ENCODE data around the gene ALAS1.

Gene ALAS1

DNA sequence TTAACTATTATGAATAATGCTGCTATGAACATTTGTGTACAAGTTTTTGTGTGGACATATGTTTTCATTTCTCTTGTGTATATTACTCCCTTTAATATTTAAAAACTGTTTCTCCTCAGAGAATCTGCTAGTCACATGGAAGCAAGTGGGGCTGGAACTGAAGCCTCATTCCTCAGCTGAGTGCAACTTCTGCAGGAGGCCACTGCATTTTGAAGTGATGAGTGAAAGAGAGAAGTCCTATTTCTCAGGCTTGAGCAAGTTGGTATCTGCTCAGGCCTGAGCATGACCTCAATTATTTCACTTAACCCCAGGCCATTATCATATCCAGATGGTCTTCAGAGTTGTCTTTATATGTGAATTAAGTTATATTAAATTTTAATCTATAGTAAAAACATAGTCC lies 15.9 kb downstream of the ALAS1 start:
- DNase-seq (ENCODE audit: extremely low spot score) = no peak
- CTCF ChIA-PET = no interaction called here
- POLR2A ChIA-PET = no interaction called here
- no peak for TF ChIP-seq LEF1 (IDR thresholded peaks at IDR 0.05; ENCODE audit: borderline replicate concordance)
- TF ChIP-seq ZNF384 (IDR thresholded peaks at IDR 0.05) = no peak
- no peak for TF ChIP-seq ELF4 (IDR thresholded peaks at IDR 0.05)
- TF ChIP-seq NFRKB (IDR thresholded peaks at IDR 0.05) = no peak
- no peak for TF ChIP-seq FOXK2 (IDR thresholded peaks at IDR 0.05)
- no peak for TF ChIP-seq PKNOX1 (IDR thresholded peaks at IDR 0.05)
- no peak for TF ChIP-seq HDGF (IDR thresholded peaks at IDR 0.05; ENCODE audit: borderline replicate concordance)
- TF ChIP-seq L3MBTL2 (conservative IDR thresholded peaks at IDR 0.05) = no peak
- no peak for TF ChIP-seq SUZ12 (IDR thresholded peaks at IDR 0.05)
- TF ChIP-seq BHLHE40 (IDR thresholded peaks at IDR 0.05; ENCODE audit: borderline replicate concordance) = no peak
- no peak for TF ChIP-seq ARNT (IDR thresholded peaks at IDR 0.05)
- no peak for TF ChIP-seq FOXM1 (IDR thresholded peaks at IDR 0.05; ENCODE audit: borderline replicate concordance)
- no peak for TF ChIP-seq FOXA1 (IDR thresholded peaks at IDR 0.05)
- no peak for TF ChIP-seq CTBP1 (IDR thresholded peaks at IDR 0.05; ENCODE audit: borderline replicate concordance)
- no peak for TF ChIP-seq TARDBP (IDR thresholded peaks at IDR 0.05)
- TF ChIP-seq SP1 (IDR thresholded peaks at IDR 0.05) = no peak

DNA sequence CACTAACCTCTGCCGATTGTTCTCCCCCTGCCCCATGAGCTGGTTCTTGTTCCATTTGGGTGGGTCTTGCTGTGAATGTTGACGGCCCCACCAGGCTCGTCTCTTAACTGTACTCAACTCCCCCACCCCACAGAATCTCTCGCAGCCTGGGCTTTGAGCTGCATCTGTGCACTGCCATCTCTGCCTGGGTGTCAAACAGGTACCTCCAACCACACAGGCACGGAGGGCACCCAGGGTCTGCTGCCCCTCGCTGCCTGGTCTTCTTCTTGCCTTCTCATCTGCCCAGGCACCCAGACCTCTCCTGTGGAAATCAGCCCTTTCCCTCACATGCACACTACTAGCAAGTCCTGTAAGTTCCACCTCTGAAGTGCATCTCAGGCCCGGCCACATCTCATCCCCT lies 17.4 kb downstream of the ALAS1 start:
- TF ChIP-seq LEF1 (IDR thresholded peaks at IDR 0.05; ENCODE audit: borderline replicate concordance) = no peak
- no peak for TF ChIP-seq TARDBP (IDR thresholded peaks at IDR 0.05)
- no peak for TF ChIP-seq CTBP1 (IDR thresholded peaks at IDR 0.05; ENCODE audit: borderline replicate concordance)
- TF ChIP-seq ZNF384 (IDR thresholded peaks at IDR 0.05) = no peak
- no peak for TF ChIP-seq L3MBTL2 (conservative IDR thresholded peaks at IDR 0.05)
- no peak for TF ChIP-seq SP1 (IDR thresholded peaks at IDR 0.05)
- no peak for TF ChIP-seq ELF4 (IDR thresholded peaks at IDR 0.05)
- TF ChIP-seq FOXA1 (IDR thresholded peaks at IDR 0.05) = no peak
- no peak for TF ChIP-seq FOXK2 (IDR thresholded peaks at IDR 0.05)
- TF ChIP-seq SUZ12 (IDR thresholded peaks at IDR 0.05) = no peak
- TF ChIP-seq HDGF (IDR thresholded peaks at IDR 0.05; ENCODE audit: borderline replicate concordance) = no peak
- TF ChIP-seq NFRKB (IDR thresholded peaks at IDR 0.05) = no peak
- TF ChIP-seq BHLHE40 (IDR thresholded peaks at IDR 0.05; ENCODE audit: borderline replicate concordance) = no peak
- TF ChIP-seq PKNOX1 (IDR thresholded peaks at IDR 0.05) = no peak
- no peak for TF ChIP-seq FOXM1 (IDR thresholded peaks at IDR 0.05; ENCODE audit: borderline replicate concordance)
- TF ChIP-seq ARNT (IDR thresholded peaks at IDR 0.05) = no peak
- ChIA-PET POLR2A (no interaction called here), CTCF (interaction anchor here (0.8 kb wide), 1 partner anchor 124 kb away, joined by 3 read pairs; no protein-coding TSS in a partner anchor)
- no peak for DNase-seq (ENCODE audit: extremely low spot score)

DNA sequence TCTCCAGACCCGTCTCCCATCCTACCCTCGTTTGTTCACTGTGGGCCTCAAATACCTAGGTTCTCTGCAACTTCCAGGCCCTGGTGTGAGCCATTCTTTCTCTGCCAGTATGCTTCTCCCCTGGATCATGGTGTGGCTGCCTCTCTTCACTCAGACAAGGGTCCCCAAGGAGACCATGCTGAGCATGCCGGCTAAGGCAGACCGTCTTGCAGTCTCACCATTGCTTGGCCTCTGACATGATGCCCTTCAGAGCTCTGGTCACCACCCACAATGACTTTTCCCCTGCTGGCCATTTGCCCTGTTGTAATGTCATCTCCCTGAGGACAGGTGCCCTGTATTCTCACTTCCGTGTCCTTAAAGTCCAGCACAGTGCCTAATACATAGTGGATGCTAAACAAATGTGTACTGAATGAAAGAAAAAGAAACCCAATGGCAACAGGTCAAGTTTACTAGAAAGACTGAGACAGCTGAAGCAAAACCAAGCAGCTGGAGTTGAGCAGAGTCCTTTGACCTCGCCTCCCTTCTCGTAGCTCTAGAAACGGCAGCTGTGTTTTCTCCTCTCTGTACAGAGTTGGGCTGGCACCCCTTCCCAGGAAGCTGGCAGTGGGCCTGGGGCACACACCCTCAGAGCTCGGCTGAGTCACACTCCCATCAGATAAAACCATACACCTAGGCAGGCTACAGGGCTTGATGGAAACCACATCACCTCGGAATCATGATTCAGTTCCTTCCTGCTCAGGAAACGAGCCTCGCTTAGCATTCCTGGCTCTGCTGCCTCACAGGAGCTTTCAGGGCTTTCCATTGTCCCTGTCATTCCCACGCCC lies 18.8 kb downstream of the ALAS1 start:
- no peak for DNase-seq (ENCODE audit: extremely low spot score)
- TF ChIP-seq PKNOX1 (IDR thresholded peaks at IDR 0.05) (no peak), ELF4 (IDR thresholded peaks at IDR 0.05) (no peak), L3MBTL2 (conservative IDR thresholded peaks at IDR 0.05) (no peak), SUZ12 (IDR thresholded peaks at IDR 0.05) (no peak), FOXM1 (IDR thresholded peaks at IDR 0.05; ENCODE audit: borderline replicate concordance) (no peak), FOXA1 (IDR thresholded peaks at IDR 0.05) (no peak), NFRKB (IDR thresholded peaks at IDR 0.05) (no peak), SP1 (IDR thresholded peaks at IDR 0.05) (no peak), HDGF (IDR thresholded peaks at IDR 0.05; ENCODE audit: borderline replicate concordance) (no peak), FOXK2 (IDR thresholded peaks at IDR 0.05) (no peak)
- ChIA-PET POLR2A (no interaction called here), CTCF (interaction anchor here (1.4 kb wide), 1 partner anchor 122 kb away, joined by 5 read pairs; no protein-coding TSS in a partner anchor)

- ChIA-PET CTCF (no interaction called here), POLR2A (no interaction called here)
- no peak for DNase-seq (ENCODE audit: extremely low spot score)
- no peak for TF ChIP-seq FOXM1 (IDR thresholded peaks at IDR 0.05; ENCODE audit: borderline replicate concordance)
- no peak for TF ChIP-seq SP1 (IDR thresholded peaks at IDR 0.05)
- no peak for TF ChIP-seq HDGF (IDR thresholded peaks at IDR 0.05; ENCODE audit: borderline replicate concordance)
- no peak for TF ChIP-seq L3MBTL2 (conservative IDR thresholded peaks at IDR 0.05)
- TF ChIP-seq TARDBP (IDR thresholded peaks at IDR 0.05) = no peak
- no peak for TF ChIP-seq BHLHE40 (IDR thresholded peaks at IDR 0.05; ENCODE audit: borderline replicate concordance)
- TF ChIP-seq FOXA1 (IDR thresholded peaks at IDR 0.05) = no peak
- TF ChIP-seq FOXK2 (IDR thresholded peaks at IDR 0.05) = no peak
Measured at GRCh38 chr3:52217409-52217805, 19.4 kb downstream of the ALAS1 start.

GRCh38 chr3:52218026-52218425 lies 20.1 kb downstream of the ALAS1 start:
- ChIA-PET CTCF (no interaction called here), POLR2A (no interaction called here)
- TF ChIP-seq HDGF (IDR thresholded peaks at IDR 0.05; ENCODE audit: borderline replicate concordance) = no peak
- no peak for DNase-seq (ENCODE audit: extremely low spot score)

GRCh38 chr3:52218454-52218853 lies 20.5 kb downstream of the ALAS1 start:
- DNase-seq (ENCODE audit: extremely low spot score) = no peak
- TF ChIP-seq ARNT (IDR thresholded peaks at IDR 0.05) (no peak), PKNOX1 (IDR thresholded peaks at IDR 0.05) (no peak), TARDBP (IDR thresholded peaks at IDR 0.05) (no peak), LEF1 (IDR thresholded peaks at IDR 0.05; ENCODE audit: borderline replicate concordance) (no peak), L3MBTL2 (conservative IDR thresholded peaks at IDR 0.05) (no peak), FOXA1 (IDR thresholded peaks at IDR 0.05) (no peak), ELF4 (IDR thresholded peaks at IDR 0.05) (no peak), ZNF384 (IDR thresholded peaks at IDR 0.05) (no peak), CTBP1 (IDR thresholded peaks at IDR 0.05; ENCODE audit: borderline replicate concordance) (no peak), BHLHE40 (IDR thresholded peaks at IDR 0.05; ENCODE audit: borderline replicate concordance) (no peak), FOXM1 (IDR thresholded peaks at IDR 0.05; ENCODE audit: borderline replicate concordance) (no peak), FOXK2 (IDR thresholded peaks at IDR 0.05) (no peak), SUZ12 (IDR thresholded peaks at IDR 0.05) (no peak), HDGF (IDR thresholded peaks at IDR 0.05; ENCODE audit: borderline replicate concordance) (no peak)
- ChIA-PET POLR2A (no interaction called here), CTCF (no interaction called here)
